ENCODE measurements around the gene ABHD3.
"Not testable (repeated sequence)": the region's sequence is repeated elsewhere in the genome, so short reads cannot be mapped to it uniquely, and the experiment has no call there.

ABHD3 gene

DNA sequence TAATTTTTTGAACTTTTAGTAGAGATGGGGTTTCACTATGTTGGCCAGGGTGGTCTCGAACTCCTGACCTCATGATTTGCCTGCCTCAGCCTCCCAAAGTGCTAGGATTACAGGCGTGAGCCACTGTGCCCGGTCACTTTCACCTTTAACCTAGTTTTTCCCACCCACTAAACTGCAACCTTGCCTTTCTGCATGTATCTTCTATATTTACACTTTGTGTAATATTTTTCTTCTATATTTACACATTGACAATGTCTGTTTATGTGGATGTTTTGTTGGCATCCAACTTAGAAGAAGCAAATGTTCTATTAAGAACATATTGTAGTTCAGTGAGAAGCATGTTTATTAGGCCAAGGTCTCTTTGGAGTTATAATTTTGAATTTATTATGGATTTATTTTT, 65.8 kb downstream of the ABHD3 start:
- no peak for DNase-seq

DNA sequence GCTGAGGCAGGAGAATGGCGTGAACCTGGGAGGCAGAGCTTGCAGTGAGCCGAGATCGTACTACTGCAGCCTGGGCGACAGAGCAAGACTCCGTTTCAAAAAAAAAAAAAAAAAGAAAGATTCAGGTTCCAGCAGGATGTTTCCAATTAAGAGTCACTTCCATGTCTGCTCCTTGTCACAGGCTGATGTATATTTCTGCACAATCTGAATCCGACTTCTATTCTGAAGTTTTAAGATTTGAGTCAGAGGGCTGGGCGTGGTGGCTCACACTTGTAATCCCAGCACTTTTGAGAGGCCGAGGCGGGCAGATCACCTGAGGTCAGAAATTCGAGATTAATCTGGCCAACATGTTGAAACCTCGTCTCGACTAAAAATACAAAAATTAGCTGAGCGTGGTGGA, 67.8 kb downstream of the ABHD3 start:
- no peak for DNase-seq

DNA sequence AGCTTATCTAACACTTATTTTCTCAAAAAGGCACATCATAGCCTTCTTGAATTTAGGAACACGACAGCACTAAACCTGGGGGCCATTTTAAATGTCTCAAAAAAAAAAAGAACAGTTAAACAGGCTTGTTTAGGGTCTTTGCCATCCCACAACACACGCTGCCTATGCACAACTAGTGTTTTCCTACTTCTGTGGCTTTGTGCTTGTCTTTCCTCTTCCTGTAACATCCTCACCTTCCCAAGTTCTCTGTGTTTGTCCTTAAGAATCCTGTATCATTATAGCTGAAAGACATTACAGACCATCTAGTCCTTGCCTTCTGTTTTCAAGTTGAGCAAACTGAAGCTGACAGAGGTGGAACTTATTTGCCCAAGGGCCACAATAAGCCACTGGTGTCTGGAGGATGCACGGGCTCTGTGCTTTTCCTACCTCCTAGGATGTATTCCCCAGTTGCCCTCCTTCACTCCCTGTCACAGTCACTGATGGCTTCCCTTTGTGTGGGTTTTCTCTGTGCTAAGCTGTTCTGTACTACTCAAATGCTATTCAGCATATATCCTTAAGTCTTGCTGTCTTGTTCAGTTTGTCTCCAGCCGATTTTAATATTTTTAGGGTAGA, 69.9 kb downstream of the ABHD3 start:
- DNase-seq, result no peak

DNA sequence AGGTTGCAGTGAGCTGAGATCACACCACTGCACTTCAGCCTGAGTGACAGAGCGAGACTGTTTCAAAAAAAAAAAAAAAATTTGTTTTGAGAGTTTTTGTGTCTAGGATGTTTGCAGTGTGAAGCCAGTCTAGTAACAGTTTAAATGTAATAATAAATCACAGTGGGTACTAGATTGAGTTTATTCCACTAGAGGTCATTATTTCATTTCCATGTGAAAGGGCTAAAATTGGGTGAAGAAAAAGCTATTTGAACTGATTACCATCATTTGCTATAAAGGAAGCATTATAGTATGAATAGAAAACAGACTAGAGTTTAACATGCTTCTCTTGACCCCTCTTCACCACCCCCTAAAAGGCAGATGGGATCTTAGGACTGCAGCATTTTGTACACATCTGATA, 72.2 kb downstream of the ABHD3 start:
- DNase-seq, result no peak

DNA sequence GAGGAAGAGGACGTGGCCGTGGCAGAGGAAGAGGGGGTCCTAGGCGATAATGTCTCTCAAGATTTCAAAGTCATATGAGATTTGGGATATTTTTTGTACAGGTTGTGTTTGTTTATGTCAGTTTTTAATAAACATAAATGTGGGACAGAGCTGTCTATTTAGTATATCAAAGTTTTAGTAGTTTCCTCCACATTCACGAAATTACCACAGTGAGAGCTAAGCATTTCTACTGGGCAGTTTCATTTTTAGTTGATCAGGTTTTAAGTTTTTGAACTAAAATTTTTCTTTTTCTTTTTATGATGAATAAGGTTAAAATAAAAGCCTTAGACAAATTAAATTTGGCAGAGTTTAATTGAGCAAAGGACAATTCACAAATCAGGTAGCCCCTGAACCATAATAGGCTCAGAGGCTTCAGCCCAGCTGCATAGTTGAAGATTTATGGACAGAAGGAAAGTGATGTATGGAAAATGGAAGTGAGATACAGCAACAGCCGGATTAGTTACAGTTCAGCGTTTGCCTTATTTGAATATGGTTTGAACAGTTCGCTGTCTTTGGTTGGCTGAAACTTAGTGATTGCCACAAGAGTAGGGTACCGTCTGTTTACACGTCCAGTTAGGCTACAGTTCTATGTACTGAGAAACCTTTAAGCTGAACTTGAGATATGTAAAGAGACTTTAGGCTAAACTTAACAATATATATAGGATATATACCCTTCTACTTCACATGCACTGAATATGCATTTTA, 75.3 kb downstream of the ABHD3 start:
- DNase-seq, result no peak

DNA sequence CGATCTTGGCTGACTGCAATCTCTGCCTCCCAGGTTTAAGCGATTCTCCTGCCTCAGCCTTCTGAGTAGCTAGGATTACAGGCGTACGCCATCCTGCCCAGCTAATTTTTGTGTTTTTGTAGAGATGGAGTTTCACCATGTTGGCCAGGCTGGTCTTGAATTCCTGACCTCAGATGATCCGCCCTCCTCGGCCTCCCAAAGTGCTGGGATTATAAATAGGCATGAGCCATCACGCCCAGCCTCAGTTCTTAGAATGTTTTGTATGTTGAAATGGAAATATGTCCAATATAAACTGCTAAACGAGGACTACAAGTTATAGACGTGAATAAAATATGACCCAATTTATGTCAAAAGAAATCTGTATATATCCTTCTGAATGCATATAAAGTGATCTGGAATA, 82.9 kb downstream of the ABHD3 start:
- DNase-seq, result not testable (repeated sequence)

DNA sequence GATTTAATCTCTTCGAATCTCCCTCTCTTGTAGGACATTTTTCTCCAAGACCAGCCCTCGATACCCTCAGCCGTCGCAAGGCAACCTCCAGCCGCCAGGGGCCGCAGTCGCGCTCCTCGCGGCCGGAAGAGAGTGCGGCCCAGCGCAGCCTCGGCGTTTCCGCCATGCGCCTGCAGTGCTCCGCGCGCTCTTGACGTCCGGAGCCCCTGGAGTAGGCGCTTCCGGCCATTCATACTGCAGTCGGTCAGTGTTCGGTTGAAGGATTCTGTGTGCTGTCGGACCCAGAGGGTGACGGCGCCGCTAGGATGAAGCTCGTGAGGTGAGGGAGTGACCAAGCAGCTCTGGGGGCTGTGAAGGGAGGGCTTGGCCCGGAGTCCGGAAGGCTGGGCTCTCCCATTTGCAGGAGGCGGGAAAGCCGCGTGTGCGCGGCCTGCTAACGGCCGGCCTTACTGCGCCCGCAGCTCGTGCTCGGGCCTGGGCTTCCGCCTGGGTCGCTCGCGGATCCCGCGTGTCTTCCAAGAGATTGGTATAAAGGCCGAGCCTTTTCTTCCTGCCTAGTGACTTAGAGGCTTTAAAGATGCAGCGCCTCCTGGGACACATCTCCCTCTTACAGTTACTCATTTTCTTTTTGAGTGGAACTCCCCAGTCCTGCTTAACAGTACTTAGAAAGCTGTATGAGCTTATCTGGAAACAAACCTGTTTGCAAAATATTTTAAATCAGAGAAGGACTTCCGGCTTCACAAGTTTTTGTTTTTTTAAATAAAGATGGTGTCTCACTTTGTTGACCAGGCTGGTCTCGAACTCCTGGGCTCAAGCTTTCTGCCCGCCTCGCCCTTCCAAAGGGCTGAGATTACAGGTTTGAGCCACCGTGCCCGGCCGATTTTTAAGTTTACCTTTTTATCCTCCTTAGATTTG, 92.2 kb downstream of the ABHD3 start, which contains the start of gene SNRPD1:
TSS of gene SNRPD1 (plus strand) at position 190 of the 915 bp plus-strand sequence. CDS start at position 306, 116 bp downstream.
- DNase-seq, result peak; percentile 80

DNA sequence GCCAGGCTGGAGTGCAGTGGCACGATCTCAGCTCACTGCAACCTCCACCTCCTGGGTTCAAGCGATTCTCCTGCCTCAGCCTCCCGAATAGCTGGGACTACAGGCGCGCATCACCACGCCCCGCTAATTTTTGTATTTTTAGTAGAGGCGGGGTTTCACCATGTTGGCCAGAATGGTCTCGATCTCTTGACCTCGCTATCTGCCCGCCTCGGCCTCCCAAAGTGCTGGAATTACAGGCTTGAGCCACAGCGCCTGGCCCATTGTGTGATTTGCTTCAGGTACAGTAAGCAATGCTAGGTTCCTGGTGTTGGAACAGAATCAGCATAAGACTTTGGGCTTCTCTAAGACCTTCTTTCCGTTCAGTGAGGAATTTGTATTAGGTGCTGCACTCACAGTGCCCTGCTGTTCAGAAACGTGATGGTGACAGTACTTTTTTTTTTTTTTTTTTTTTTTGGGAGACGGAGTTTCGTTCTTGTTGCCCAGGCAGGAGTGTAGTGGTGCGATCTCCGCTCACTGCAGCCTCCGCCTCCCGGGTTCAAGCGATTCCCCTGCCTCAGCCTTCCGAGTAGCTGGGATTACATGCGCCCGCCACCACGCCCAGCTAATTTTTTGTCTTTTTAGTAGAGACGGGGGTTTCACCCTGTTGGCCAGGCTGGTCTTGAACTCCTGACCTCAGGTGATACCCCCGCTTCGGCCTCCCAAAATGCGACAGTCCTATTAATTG, 93.0 kb downstream of the ABHD3 start:
- not testable (repeated sequence) for DNase-seq

DNA sequence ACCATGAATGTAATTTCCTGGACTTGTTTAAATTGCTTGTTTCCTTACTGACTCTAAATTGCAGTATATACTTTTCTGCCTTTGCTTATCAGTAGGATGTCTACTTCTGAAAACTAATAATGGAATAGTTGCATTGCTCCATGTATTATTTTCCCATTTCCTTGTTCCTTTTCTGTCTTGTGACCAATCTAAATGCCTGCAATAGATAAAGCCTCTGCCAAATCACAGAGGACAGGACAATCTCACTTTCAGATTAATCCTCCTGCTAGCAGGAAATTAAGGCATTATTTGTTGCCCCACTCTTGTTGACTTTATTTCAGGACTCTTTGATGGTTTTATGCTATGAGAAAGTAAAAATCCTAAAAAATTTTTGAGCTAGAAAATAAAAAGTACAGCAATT, 99.4 kb downstream of the ABHD3 start:
- no peak for DNase-seq

DNA sequence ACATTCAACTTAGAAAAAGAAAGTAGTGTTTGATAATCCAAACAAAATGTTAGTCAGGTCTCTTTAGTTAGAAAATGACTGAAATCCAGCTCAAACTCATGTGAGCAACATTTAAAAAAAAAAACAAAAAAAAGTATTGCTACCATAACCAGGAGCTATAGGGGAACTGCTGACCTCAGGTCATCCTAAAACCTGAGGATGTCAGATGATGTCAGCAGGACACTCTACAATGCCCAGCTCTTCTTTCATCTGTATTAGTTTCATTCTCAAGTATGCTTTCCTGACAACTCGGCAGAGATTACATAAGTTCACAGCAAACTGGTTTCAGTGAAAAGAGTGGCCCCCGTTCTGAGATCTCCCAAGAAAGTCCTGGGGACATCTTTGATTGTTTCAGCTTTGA, 99.9 kb downstream of the ABHD3 start:
- DNase-seq, result no peak

DNA sequence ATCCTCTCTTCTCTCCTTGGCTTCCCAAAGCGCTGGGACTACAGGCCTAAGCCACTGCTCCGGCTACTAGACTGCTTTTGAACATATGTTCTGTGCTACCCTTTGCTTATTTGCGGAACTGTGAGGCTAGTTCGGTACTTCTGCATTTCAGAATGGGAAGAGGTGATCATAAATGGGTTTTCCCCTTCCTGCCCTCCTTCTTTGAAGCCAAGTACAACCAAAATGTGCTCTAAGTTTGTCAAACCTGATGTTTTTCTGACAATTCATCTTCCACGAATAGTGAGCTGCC, 102.3 kb downstream of the ABHD3 start:
- no peak for DNase-seq

All from kidney glomerular epithelial cell (primary cell).